IMR-90 (cell line): Measurements from ENCODE around the gene SBF2. TPM values are rescaled to one million over a fixed set of nuclear protein-coding genes. Genes with fewer than 3 reads are reported as not detected.

Experiments used
- ATAC-seq: fragments of 200-7000 bp; cut with Tn5 transposase; 2 replicates; pipeline ENCODE4 v1.9.1; 2020; ENCODE audit warnings: low read depth, mild to moderate bottlenecking, moderate library complexity
- BruUV-seq: library from RNA; stranded (reverse); fragments of 400-500 nt; replicated peaks from 2 replicates; lab custom pipeline; 2021; lab: Mats Ljungman, UMichigan
- CTCF ChIA-PET: fragments of 300-600 bp; formaldehyde crosslinking; extraction: SDS; loops from one replicate; lab custom pipeline; 2021; ENCODE audit warnings: antibody characterized with exemption; lab: Yijun Ruan, JAX
- POLR2A ChIA-PET: fragments of 300-600 bp; sonication (Branson Sonifier 250); formaldehyde crosslinking; loops from one replicate; lab custom pipeline; 2022; ENCODE audit warnings: antibody characterized with exemption; ENCODE audit not compliant: unreplicated experiment; lab: Charles Lee
- DNase-seq: peaks from one replicate; pipeline ENCODE4 v3.0.0; 2013
- H2AFZ ChIP-seq: replicated peaks from 2 replicates; pipeline ENCODE3; 2013; ENCODE audit warnings: low read length, mild to moderate bottlenecking; ENCODE audit not compliant: poor library complexity
- H2AK5ac ChIP-seq: 2 replicates; pipeline ENCODE4 v1.6.1; 2013; ENCODE audit warnings: low read depth, low read length, inconsistent platforms
- H2AK9ac ChIP-seq: replicated peaks from 2 replicates; pipeline ENCODE3; 2013; ENCODE audit warnings: mild to moderate bottlenecking, low read depth, low read length, moderate library complexity; ENCODE audit not compliant: poor library complexity
- H2BK120ac ChIP-seq: 2 replicates; pipeline ENCODE4 v1.6.1; 2013; ENCODE audit warnings: low read depth, low read length, inconsistent platforms
- H2BK15ac ChIP-seq: 3 replicates; pipeline ENCODE4 v1.6.1; 2013; ENCODE audit warnings: low read depth, low read length, inconsistent platforms
- H2BK20ac ChIP-seq: 2 replicates; pipeline ENCODE4 v1.6.1; 2013; ENCODE audit warnings: low read depth, mild to moderate bottlenecking, inconsistent platforms, low read length, moderate library complexity
- H2BK5ac ChIP-seq: 2 replicates; pipeline ENCODE4 v1.6.1; 2013; ENCODE audit warnings: mild to moderate bottlenecking, low read depth, low read length, inconsistent platforms; ENCODE audit not compliant: poor library complexity, severe bottlenecking
- H3K14ac ChIP-seq: replicated peaks from 2 replicates; pipeline ENCODE4 v1.6.1; 2013; ENCODE audit warnings: low read depth, low read length, inconsistent platforms
- H3K18ac ChIP-seq: 2 replicates; pipeline ENCODE4 v1.6.1; 2013; ENCODE audit warnings: low read depth, low read length, control low read depth
- H3K23ac ChIP-seq: 2 replicates; pipeline ENCODE4 v1.6.1; 2013; ENCODE audit warnings: low read depth, low read length, inconsistent platforms
- H3K27ac ChIP-seq: 2 replicates; pipeline ENCODE4 v1.5.1; 2013; ENCODE audit warnings: mild to moderate bottlenecking, control low read depth, low read length; ENCODE audit not compliant: insufficient read depth
- H3K27me3 ChIP-seq: 2 replicates; pipeline ENCODE4 v1.6.1; 2013; ENCODE audit warnings: low read length; ENCODE audit not compliant: control insufficient read depth, insufficient read depth
- H3K36me3 ChIP-seq: 2 replicates; pipeline ENCODE4 v1.6.1; 2013; ENCODE audit warnings: low read length, mixed read lengths; ENCODE audit not compliant: control insufficient read depth, insufficient read depth
- H3K4ac ChIP-seq: 2 replicates; pipeline ENCODE4 v1.6.1; 2013; ENCODE audit warnings: low read depth, low read length, inconsistent platforms
- H3K4me1 ChIP-seq: 2 replicates; pipeline ENCODE4 v1.6.1; 2013; ENCODE audit warnings: low read length, mixed read lengths; ENCODE audit not compliant: control insufficient read depth, insufficient read depth
- H3K4me2 ChIP-seq: 2 replicates; pipeline ENCODE4 v1.6.1; 2013; ENCODE audit warnings: low read depth, mild to moderate bottlenecking, control low read depth, low read length, moderate library complexity
- H3K4me3 ChIP-seq: 2 replicates; pipeline ENCODE4 v1.5.1; 2013; ENCODE audit warnings: low read depth, mild to moderate bottlenecking, control low read depth, low read length, moderate library complexity; ENCODE audit not compliant: insufficient read depth
- H3K56ac ChIP-seq: 2 replicates; pipeline ENCODE4 v1.6.1; 2013; ENCODE audit warnings: low read length, inconsistent platforms; ENCODE audit not compliant: insufficient read depth; ENCODE audit errors: extremely low read depth
- H3K79me1 ChIP-seq, 2 experiments: 2 replicates each; pipeline ENCODE4 v1.6.1; 2013; ENCODE audit warnings: low read length in 2 of 2, inconsistent platforms in 1 of 2, low read depth in 1 of 2
- H3K9ac ChIP-seq: 2 replicates; pipeline ENCODE4 v1.6.1; 2013; ENCODE audit warnings: low read depth, low read length, control low read depth
- H3K9me1 ChIP-seq: 2 replicates; pipeline ENCODE4 v1.6.1; 2013; ENCODE audit warnings: low read length, inconsistent platforms; ENCODE audit not compliant: insufficient read depth
- H3K9me3 ChIP-seq: 2 replicates; pipeline ENCODE4 v1.6.1; 2013; ENCODE audit warnings: low read length; ENCODE audit not compliant: control insufficient read depth, insufficient read depth
- H4K20me1 ChIP-seq: 2 replicates; pipeline ENCODE4 v1.6.1; 2013; ENCODE audit warnings: low read length, inconsistent platforms; ENCODE audit not compliant: insufficient read depth
- H4K5ac ChIP-seq: 2 replicates; pipeline ENCODE4 v1.6.1; 2013; ENCODE audit warnings: mild to moderate bottlenecking, low read depth, low read length, control low read depth
- H4K8ac ChIP-seq, 2 experiments: 2 replicates each; pipeline ENCODE4 v1.6.1; 2013; ENCODE audit warnings: low read depth in 2 of 2, low read length in 2 of 2, control low read depth in 1 of 2, inconsistent platforms in 1 of 2
- H4K91ac ChIP-seq: 2 replicates; pipeline ENCODE4 v1.6.1; 2013; ENCODE audit warnings: low read depth, low read length, inconsistent platforms; ENCODE audit not compliant: insufficient read depth
- BHLHE40 ChIP-seq: fragments of 150-350 bp; IDR thresholded peaks from 2 replicates; pipeline ENCODE4 v1.6.1; 2016; ENCODE audit warnings: mild to moderate bottlenecking, low read depth, low read length
- CEBPB ChIP-seq: IDR thresholded peaks from 2 replicates; pipeline ENCODE4 v1.6.1; 2012; ENCODE audit warnings: low read depth, low read length, improper control_type of control experiment
- CHD1 ChIP-seq: IDR thresholded peaks from 2 replicates; pipeline ENCODE4 v1.6.1; 2012; ENCODE audit warnings: low read depth, low read length, improper control_type of control experiment
- CTCF ChIP-seq: conservative IDR thresholded peaks from 2 replicates; pipeline ENCODE4 v1.5.1; 2012; ENCODE audit warnings: mild to moderate bottlenecking, low read depth, low read length, improper control_type of control experiment
- FOS ChIP-seq: fragments of 150-350 bp; IDR thresholded peaks from 2 replicates; pipeline ENCODE4 v1.6.1; 2016; ENCODE audit warnings: low read depth, low read length
- MAFK ChIP-seq: IDR thresholded peaks from 2 replicates; pipeline ENCODE4 v1.6.1; 2012; ENCODE audit warnings: low read depth, low read length, improper control_type of control experiment
- MAZ ChIP-seq: IDR thresholded peaks from 2 replicates; pipeline ENCODE4 v1.6.1; 2012; ENCODE audit warnings: low read depth, mild to moderate bottlenecking, low read length, improper control_type of control experiment, moderate library complexity, borderline replicate concordance
- MXI1 ChIP-seq: IDR thresholded peaks from 2 replicates; pipeline ENCODE4 v1.6.1; 2012; ENCODE audit warnings: low read depth, mild to moderate bottlenecking, low read length, moderate library complexity, borderline replicate concordance
- NFE2L2 ChIP-seq: fragments of 150-350 bp; IDR thresholded peaks from 2 replicates; pipeline ENCODE4 v1.6.1; 2016; ENCODE audit warnings: low read depth, mild to moderate bottlenecking, low read length
- POLR2A ChIP-seq: IDR thresholded peaks from 2 replicates; pipeline ENCODE4 v1.6.1; 2012; ENCODE audit warnings: mild to moderate bottlenecking, low read depth, low read length
- RAD21 ChIP-seq: IDR thresholded peaks from 2 replicates; pipeline ENCODE4 v1.6.1; 2012; ENCODE audit warnings: low read length, improper control_type of control experiment
- RCOR1 ChIP-seq: IDR thresholded peaks from 2 replicates; pipeline ENCODE4 v1.6.1; 2012; ENCODE audit warnings: mild to moderate bottlenecking, low read length, improper control_type of control experiment; ENCODE audit not compliant: insufficient replicate concordance
- RFX5 ChIP-seq: IDR thresholded peaks from 2 replicates; pipeline ENCODE4 v1.8.0; 2012; ENCODE audit warnings: low read depth, mild to moderate bottlenecking, low read length, moderate library complexity
- SMC3 ChIP-seq: fragments of 150-350 bp; IDR thresholded peaks from 2 replicates; pipeline ENCODE4 v1.6.1; 2016; ENCODE audit warnings: low read depth, mild to moderate bottlenecking, antibody characterized with exemption, low read length, moderate library complexity
- WGBS, 2 experiments: methylation state at CpG; one replicate each; pipeline versions ENCODE4 v1.1.5 to v1.1.7; 2013; ENCODE audit warnings: missing lambda C conversion rate in 2 of 2; ENCODE audit not compliant: insufficient read length in 1 of 2; ENCODE audit errors: extremely low coverage in 2 of 2; 5-methylcytosine and 5-hydroxymethylcytosine counted together
- dilution Hi-C: fragments of 300-500 bp; cut with HindIII; formaldehyde crosslinking; loops from one replicate; pipeline ENCODE4 v1.14.3; 2018; ENCODE audit warnings: low sequenced_read_pairs; ENCODE audit not compliant: unreplicated experiment
- in situ Hi-C: fragments of 300-500 bp; cut with MboI; formaldehyde crosslinking; loops from 3 replicates; pipeline ENCODE4 v1.14.3; 2019; ENCODE audit warnings: low sequenced_read_pairs, inconsistent platforms, mixed read lengths
- intact Hi-C: fragments of 100-400 bp; cut with micrococcal nuclease; formaldehyde crosslinking; loops from 2 replicates; pipeline ENCODE4 v1.10.0; 2022
- polyA plus RNA-seq, 3 experiments: library from polyadenylated mRNA; depleted of rRNA; stranded (reverse); fragments of >200 nt; gene quantifications; 2 replicates each; pipeline ENCODE4 v1.2.3, GENCODE V29; 2012; ENCODE audit warnings: low replicate concordance in 1 of 3
- total RNA-seq: library from RNA; depleted of rRNA; stranded (reverse); fragments of >200 nt; gene quantifications from 2 replicates; pipeline ENCODE4 v1.2.3, GENCODE V29; 2012
- TF ChIP-seq, protein P1 (sequence below): fragments of 150-350 bp; IDR thresholded peaks from 2 replicates; pipeline ENCODE4 v1.6.1; 2016; ENCODE audit warnings: low read depth, mild to moderate bottlenecking, low read length, moderate library complexity, borderline replicate concordance
- TF ChIP-seq, protein P2 (sequence below): fragments of 150-350 bp; IDR thresholded peaks from 2 replicates; pipeline ENCODE4 v1.6.1; 2017; ENCODE audit warnings: mild to moderate bottlenecking, antibody characterized with exemption, low read length, low read depth

Gene SBF2
- total and polyA plus RNA-seq, 2 of the 4 experiments (the other 2 are of a cell fraction), result 23.8 to 51.8 TPM

GRCh38 chr11:10080138-10080537, 213.9 kb downstream of the SBF2 start:
- Histone ChIP-seq H2AK5ac (no peak overlapping the region), H3K23ac (no peak overlapping the region), H3K27ac (no peak overlapping the region), H3K27me3 (no peaks in the 10 kb centered on the region), H3K9me3 (peaks cover 6% of the 10 kb centered on the region), H2AK9ac (no peak overlapping the region), H2BK120ac (no peak overlapping the region), H2BK20ac (no peak overlapping the region), H2BK5ac (no peak overlapping the region), H3K18ac (no peak overlapping the region), H4K5ac (no peak overlapping the region), H3K4me3 (no peak overlapping the region), H3K56ac (no peak overlapping the region), H3K9me1 (peaks cover 3% of the 10 kb centered on the region; the same call in 1 of the 2 replicates), H2BK15ac (no peak overlapping the region), H4K8ac (no peak overlapping the region), H3K79me1 (peaks cover 20 to 28% of the 10 kb centered on the region in 2 experiments), H4K91ac (no peak overlapping the region), H3K36me3 (no peaks in the 10 kb centered on the region), H4K20me1 (no peaks in the 10 kb centered on the region; the same call in 1 of the 2 replicates), H3K9ac (no peak overlapping the region), H3K4ac (no peak overlapping the region), H3K4me1 (peaks cover 7% of the 10 kb centered on the region), H2AFZ (no peak overlapping the region), H3K4me2 (no peak overlapping the region), H3K14ac (no peak overlapping the region)
- TF ChIP-seq MAZ (no peak), MAFK (no peak), BHLHE40 (no peak), FOS (no peak), CTCF (no peak), RFX5 (no peak), CEBPB (no peak), POLR2A (no peak), NFE2L2 (no peak), CHD1 (no peak), SMC3 (no peak), RCOR1 (no peak), RAD21 (no peak), MXI1 (no peak)
- TF ChIP-seq, protein P1, sequence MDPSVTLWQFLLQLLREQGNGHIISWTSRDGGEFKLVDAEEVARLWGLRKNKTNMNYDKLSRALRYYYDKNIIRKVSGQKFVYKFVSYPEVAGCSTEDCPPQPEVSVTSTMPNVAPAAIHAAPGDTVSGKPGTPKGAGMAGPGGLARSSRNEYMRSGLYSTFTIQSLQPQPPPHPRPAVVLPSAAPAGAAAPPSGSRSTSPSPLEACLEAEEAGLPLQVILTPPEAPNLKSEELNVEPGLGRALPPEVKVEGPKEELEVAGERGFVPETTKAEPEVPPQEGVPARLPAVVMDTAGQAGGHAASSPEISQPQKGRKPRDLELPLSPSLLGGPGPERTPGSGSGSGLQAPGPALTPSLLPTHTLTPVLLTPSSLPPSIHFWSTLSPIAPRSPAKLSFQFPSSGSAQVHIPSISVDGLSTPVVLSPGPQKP, result no peak
- TF ChIP-seq, protein P2, sequence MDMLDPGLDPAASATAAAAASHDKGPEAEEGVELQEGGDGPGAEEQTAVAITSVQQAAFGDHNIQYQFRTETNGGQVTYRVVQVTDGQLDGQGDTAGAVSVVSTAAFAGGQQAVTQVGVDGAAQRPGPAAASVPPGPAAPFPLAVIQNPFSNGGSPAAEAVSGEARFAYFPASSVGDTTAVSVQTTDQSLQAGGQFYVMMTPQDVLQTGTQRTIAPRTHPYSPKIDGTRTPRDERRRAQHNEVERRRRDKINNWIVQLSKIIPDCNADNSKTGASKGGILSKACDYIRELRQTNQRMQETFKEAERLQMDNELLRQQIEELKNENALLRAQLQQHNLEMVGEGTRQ, result no peak
- WGBS, 2 experiments, result no CpG with 5 or more reads among the region's 4 CpGs
- ChIA-PET POLR2A (no interaction called here), CTCF (interaction anchor here (0.7 kb wide), 1 partner anchor 332 kb away, joined by 4 read pairs; no protein-coding TSS in a partner anchor)
- dilution Hi-C loops, result no loop called here
- ATAC-seq (no peak), DNase-seq (no peak)
- BruUV-seq, result no TSS peak
- intact Hi-C loops, result no loop called here
- in situ Hi-C loops, result no loop called here
